HepG2 (cell line): Measurements from ENCODE around the gene RAB33B. TPM values are rescaled to one million over a fixed set of nuclear protein-coding genes. Genes with fewer than 3 reads are reported as not detected.

Source experiments
- ATAC-seq: fragments of 200-7000 bp; cut with Tn5 transposase; 3 replicates; pipeline ENCODE4 v1.9.1; 2020; ENCODE audit warnings: mild to moderate bottlenecking, moderate library complexity
- BruUV-seq: library from RNA; stranded (reverse); fragments of 400-500 nt; replicated peaks from 2 replicates; lab custom pipeline; 2021; lab: Mats Ljungman, UMichigan
- CTCF ChIA-PET: fragments of 300-600 bp; formaldehyde crosslinking; extraction: SDS; loops from one replicate; lab custom pipeline; 2021; ENCODE audit warnings: low total read pairs, inconsistent platforms, low intra/inter-chr PET ratio; lab: Yijun Ruan, JAX
- POLR2A ChIA-PET: fragments of 350-600 bp; sonication (Branson Sonifier 250); formaldehyde crosslinking; loops from one replicate; lab custom pipeline; 2020; ENCODE audit warnings: antibody characterized with exemption, inconsistent platforms; lab: Yijun Ruan, JAX
- DNase-seq: peaks from one replicate; pipeline ENCODE4 v3.0.0-alpha.2; 2015; ENCODE audit warnings: low spot score
- FAIRE-seq: peaks from 3 replicates; lab custom pipeline; 2011; peaks lifted over from hg19 to GRCh38; lab: Jason Lieb, UNC
- H2AFZ ChIP-seq: one replicate; pipeline ENCODE4 v1.6.1; 2011; ENCODE audit warnings: low read length, inconsistent platforms
- H3K27ac ChIP-seq: fragments of 300-600 bp; 3 replicates; pipeline ENCODE4 v1.8.0; 2011; ENCODE audit warnings: mixed run types, mild to moderate bottlenecking, mixed read lengths, low read length, inconsistent platforms; ENCODE audit not compliant: insufficient read depth; ENCODE audit errors: extremely low read length
- H3K27me3 ChIP-seq, 2 experiments: fragments of 200-600 bp in 1 of 2; 2 replicates in 1 of 2; 3 replicates in 1 of 2; pipeline versions ENCODE4 v1.6.0 to v1.8.0; 2011; ENCODE audit warnings: low read length in 2 of 2, mild to moderate bottlenecking in 2 of 2, moderate library complexity in 2 of 2, inconsistent platforms in 1 of 2; ENCODE audit not compliant: insufficient read depth in 2 of 2, control insufficient read depth in 1 of 2
- H3K36me3 ChIP-seq, 2 experiments: fragments of 200-600 bp in 1 of 2; replicated peaks in 1 of 2; 2 replicates in 1 of 2; 3 replicates in 1 of 2; pipeline versions ENCODE4 v1.5.1 to v1.8.0; 2011; ENCODE audit warnings: low read length in 2 of 2, inconsistent platforms in 1 of 2; ENCODE audit not compliant: insufficient read depth in 2 of 2, control insufficient read depth in 1 of 2
- H3K4me1 ChIP-seq: 2 replicates; pipeline ENCODE4 v1.5.1; 2012; ENCODE audit warnings: low read length, inconsistent platforms; ENCODE audit not compliant: insufficient read depth
- H3K4me2 ChIP-seq: 2 replicates; pipeline ENCODE4 v1.6.0; 2011; ENCODE audit warnings: low read depth, low read length, inconsistent platforms
- H3K4me3 ChIP-seq, 3 experiments: fragments of 200-600 bp in 1 of 3; sonication (generic), shearing (Covaris generic) in 1 of 3; replicated peaks in 1 of 3; 2 replicates each; pipeline ENCODE4 v1.5.1; 2011 to 2016; ENCODE audit warnings: low read length in 3 of 3, inconsistent platforms in 2 of 3, low read depth in 2 of 3, mild to moderate bottlenecking in 2 of 3, control low read depth in 1 of 3, mixed read lengths in 1 of 3; ENCODE audit not compliant: insufficient read depth in 1 of 3
- H3K79me2 ChIP-seq: one replicate; pipeline ENCODE4 v1.6.1; 2011; ENCODE audit warnings: low read length, inconsistent platforms; ENCODE audit not compliant: insufficient read depth
- H3K9ac ChIP-seq: 2 replicates; pipeline ENCODE4 v1.6.0; 2011; ENCODE audit warnings: mild to moderate bottlenecking, low read depth, low read length, inconsistent platforms; ENCODE audit not compliant: insufficient read depth
- H3K9me3 ChIP-seq: 2 replicates; pipeline ENCODE4 v1.5.1; 2012; ENCODE audit warnings: mild to moderate bottlenecking, low read length
- H4K20me1 ChIP-seq: 2 replicates; pipeline ENCODE4 v1.6.0; 2011; ENCODE audit warnings: inconsistent platforms, mild to moderate bottlenecking, low read length, moderate library complexity; ENCODE audit not compliant: insufficient read depth
- ADNP ChIP-seq: sonication (generic); formaldehyde crosslinking; IDR thresholded peaks from 2 replicates; pipeline ENCODE4 v1.4.0; 2020; ENCODE audit warnings: missing genetic modification reagents
- CHD2 ChIP-seq: IDR thresholded peaks from 2 replicates; pipeline ENCODE4 v1.6.1; 2011; ENCODE audit warnings: low read depth, low read length, improper control_type of control experiment
- FOXP1 ChIP-seq, 2 experiments: fragments of 450-650 bp in 1 of 2; IDR thresholded peaks; 2 replicates each; pipeline ENCODE4 v1.6.1; 2017 to 2018; ENCODE audit warnings: antibody characterized with exemption in 1 of 2
- IKZF1 ChIP-seq: fragments of 450-650 bp; IDR thresholded peaks from 2 replicates; pipeline ENCODE4 v1.7.1; 2016
- MIER2 ChIP-seq: IDR thresholded peaks from 2 replicates; pipeline ENCODE4 v1.6.1; 2016; ENCODE audit warnings: missing biosample characterization, missing genetic modification reagents
- NCOA5 ChIP-seq: sonication (generic); formaldehyde crosslinking; IDR thresholded peaks from 2 replicates; pipeline ENCODE4 v1.4.0; 2020; ENCODE audit warnings: missing genetic modification reagents
- SRSF1 ChIP-seq: fragments of 200-400 bp; formaldehyde crosslinking; optimal IDR thresholded peaks from 2 replicates; pipeline ENCODE3; 2017; ENCODE audit warnings: mild to moderate bottlenecking, low read depth, low read length, moderate library complexity
- SRY ChIP-seq: sonication (generic); formaldehyde crosslinking; IDR thresholded peaks from 2 replicates; pipeline ENCODE4 v1.8.0; 2022; ENCODE audit warnings: mild to moderate bottlenecking, missing genetic modification reagents
- ZNF205 ChIP-seq: IDR thresholded peaks from 2 replicates; pipeline ENCODE4 v1.6.1; 2018; ENCODE audit warnings: missing biosample characterization, missing genetic modification reagents
- ZNF256 ChIP-seq: sonication (generic); formaldehyde crosslinking; conservative IDR thresholded peaks from 2 replicates; pipeline ENCODE4 v1.4.0; 2020; ENCODE audit warnings: missing genetic modification reagents
- ZNF598 ChIP-seq: sonication (generic); formaldehyde crosslinking; IDR thresholded peaks from 2 replicates; pipeline ENCODE4 v1.5.1; 2020; ENCODE audit warnings: mild to moderate bottlenecking, missing genetic modification reagents, borderline replicate concordance
- ZNF607 ChIP-seq: sonication (generic); formaldehyde crosslinking; IDR thresholded peaks from 2 replicates; pipeline ENCODE4 v1.5.1; 2020; ENCODE audit warnings: missing genetic modification reagents, mild to moderate bottlenecking, borderline replicate concordance
- ZNF766 ChIP-seq: sonication (generic); formaldehyde crosslinking; IDR thresholded peaks from 2 replicates; pipeline ENCODE4 v1.5.0; 2020; ENCODE audit warnings: missing genetic modification reagents, borderline replicate concordance
- WGBS: methylation state at CpG from one replicate; pipeline ENCODE4 v1.1.6; 2017; ENCODE audit warnings: low lambda C conversion rate; 5-methylcytosine and 5-hydroxymethylcytosine counted together
- in situ Hi-C: cut with HindIII; loops from 2 replicates; pipeline ENCODE4 v1.10.0; 2017; ENCODE audit warnings: low pct_unique_long_range_greater_than_20kb; ENCODE audit not compliant: extremely low pct_ligation_motif_present
- intact Hi-C: fragments of 100-400 bp; cut with micrococcal nuclease; formaldehyde crosslinking; loops from one replicate; pipeline ENCODE4 v1.10.0; 2022; ENCODE audit not compliant: unreplicated experiment
- polyA plus RNA-seq, 8 experiments: library from polyadenylated mRNA; depleted of rRNA in 3 of 8; stranded (reverse) in 7 of 8; unstranded in 1 of 8; fragments of >200 nt; fragmentation: Illumina TruSeq in 4 of 8; extraction: Trizol in 4 of 8; gene quantifications; 2 replicates each; pipeline versions ENCODE4 v1.2.1 to v1.2.3, GENCODE V29; 2011 to 2016; ENCODE audit warnings: low read depth in 4 of 8, missing spikeins in 1 of 8, mixed read lengths in 1 of 8; ENCODE audit not compliant: insufficient read depth in 1 of 8
- total RNA-seq, 5 experiments: library from RNA; depleted of rRNA; stranded (reverse); fragments of >200 nt; fragmentation: Illumina TruSeq; extraction: Trizol; gene quantifications; 2 replicates each; pipeline ENCODE4 v1.2.3, GENCODE V29; 2016; ENCODE audit warnings: low read depth in 1 of 5
- TF ChIP-seq, protein P1 (sequence below): sonication (generic); formaldehyde crosslinking; IDR thresholded peaks from 2 replicates; pipeline ENCODE4 v1.4.0; 2020; ENCODE audit warnings: missing genetic modification reagents
- TF ChIP-seq, protein P2 (sequence below): sonication (generic); formaldehyde crosslinking; conservative IDR thresholded peaks from 2 replicates; pipeline ENCODE4 v1.8.1; 2023; ENCODE audit warnings: missing genetic modification reagents

Gene RAB33B
- total and polyA plus RNA-seq, 2 of the 13 experiments (the other 11 are each of a cell fraction or from before 2014, with no cell fraction given): 7.6 to 8.1 TPM

GRCh38 chr4:139453041-139453370, 915 bp upstream of the RAB33B start:
- CTCF ChIA-PET: interaction anchor here (0.8 kb wide), 2 partner anchors 37 to 45 kb away, joined by 3 to 4 read pairs; no protein-coding TSS in a partner anchor
- Histone ChIP-seq H3K9ac (peak overlapping the region; percentile 84), H3K4me2 (peak overlapping the region; percentile 94), H3K9me3 (no peaks in the 10 kb centered on the region), H3K79me2 (peaks cover 51% of the 10 kb centered on the region), H2AFZ (peak overlapping the region; percentile 48), H3K4me3 (peak overlapping the region; percentile 68 to 95 (median 93)), H3K27ac (peak overlapping the region; percentile 97), H3K4me1 (peaks cover 53% of the 10 kb centered on the region), H3K27me3 (no peaks in the 10 kb centered on the region; a peak in 1 of 5 replicates), H4K20me1 (peaks cover 2% of the 10 kb centered on the region), H3K36me3 (no peaks in the 10 kb centered on the region)
- WGBS: 0% methylated on average over 4 of the region's 15 CpGs
- DNase-seq: peak; percentile 88
- no TSS peak for BruUV-seq
- no peak for FAIRE-seq
- POLR2A ChIA-PET: interaction anchor here (0.6 to 1.3 kb wide), 3 partner anchors 20 to 411 kb away, joined by 3 to 5 read pairs (median 4); no protein-coding TSS in a partner anchor
- intact Hi-C loops (loop anchor here (1.0 to 5.0 kb wide), 2 partner anchors 37 to 151 kb away; partner anchors contain the start of genes NAA15 and NDUFC1), in situ Hi-C loops (no loop called here)
- ATAC-seq: peak; percentile 76
- TF ChIP-seq SRSF1 (no peak), ZNF598 (CRISPR knock-in tag) (no peak), ADNP (CRISPR knock-in tag) (no peak), ZNF607 (CRISPR knock-in tag) (no peak), NCOA5 (CRISPR knock-in tag) (no peak), SRY (no peak), ZNF256 (CRISPR knock-in tag) (no peak), MIER2 (CRISPR knock-in tag) (no peak), ZNF766 (no peak), ZNF205 (CRISPR knock-in tag) (peak; percentile 98), CHD2 (no peak), IKZF1 (no peak), FOXP1 (IDR thresholded peaks at IDR 0.05) (no peak), FOXP1 (CRISPR knock-in tag; IDR thresholded peaks at IDR 0.05) (no peak)
- TF ChIP-seq, protein P1, sequence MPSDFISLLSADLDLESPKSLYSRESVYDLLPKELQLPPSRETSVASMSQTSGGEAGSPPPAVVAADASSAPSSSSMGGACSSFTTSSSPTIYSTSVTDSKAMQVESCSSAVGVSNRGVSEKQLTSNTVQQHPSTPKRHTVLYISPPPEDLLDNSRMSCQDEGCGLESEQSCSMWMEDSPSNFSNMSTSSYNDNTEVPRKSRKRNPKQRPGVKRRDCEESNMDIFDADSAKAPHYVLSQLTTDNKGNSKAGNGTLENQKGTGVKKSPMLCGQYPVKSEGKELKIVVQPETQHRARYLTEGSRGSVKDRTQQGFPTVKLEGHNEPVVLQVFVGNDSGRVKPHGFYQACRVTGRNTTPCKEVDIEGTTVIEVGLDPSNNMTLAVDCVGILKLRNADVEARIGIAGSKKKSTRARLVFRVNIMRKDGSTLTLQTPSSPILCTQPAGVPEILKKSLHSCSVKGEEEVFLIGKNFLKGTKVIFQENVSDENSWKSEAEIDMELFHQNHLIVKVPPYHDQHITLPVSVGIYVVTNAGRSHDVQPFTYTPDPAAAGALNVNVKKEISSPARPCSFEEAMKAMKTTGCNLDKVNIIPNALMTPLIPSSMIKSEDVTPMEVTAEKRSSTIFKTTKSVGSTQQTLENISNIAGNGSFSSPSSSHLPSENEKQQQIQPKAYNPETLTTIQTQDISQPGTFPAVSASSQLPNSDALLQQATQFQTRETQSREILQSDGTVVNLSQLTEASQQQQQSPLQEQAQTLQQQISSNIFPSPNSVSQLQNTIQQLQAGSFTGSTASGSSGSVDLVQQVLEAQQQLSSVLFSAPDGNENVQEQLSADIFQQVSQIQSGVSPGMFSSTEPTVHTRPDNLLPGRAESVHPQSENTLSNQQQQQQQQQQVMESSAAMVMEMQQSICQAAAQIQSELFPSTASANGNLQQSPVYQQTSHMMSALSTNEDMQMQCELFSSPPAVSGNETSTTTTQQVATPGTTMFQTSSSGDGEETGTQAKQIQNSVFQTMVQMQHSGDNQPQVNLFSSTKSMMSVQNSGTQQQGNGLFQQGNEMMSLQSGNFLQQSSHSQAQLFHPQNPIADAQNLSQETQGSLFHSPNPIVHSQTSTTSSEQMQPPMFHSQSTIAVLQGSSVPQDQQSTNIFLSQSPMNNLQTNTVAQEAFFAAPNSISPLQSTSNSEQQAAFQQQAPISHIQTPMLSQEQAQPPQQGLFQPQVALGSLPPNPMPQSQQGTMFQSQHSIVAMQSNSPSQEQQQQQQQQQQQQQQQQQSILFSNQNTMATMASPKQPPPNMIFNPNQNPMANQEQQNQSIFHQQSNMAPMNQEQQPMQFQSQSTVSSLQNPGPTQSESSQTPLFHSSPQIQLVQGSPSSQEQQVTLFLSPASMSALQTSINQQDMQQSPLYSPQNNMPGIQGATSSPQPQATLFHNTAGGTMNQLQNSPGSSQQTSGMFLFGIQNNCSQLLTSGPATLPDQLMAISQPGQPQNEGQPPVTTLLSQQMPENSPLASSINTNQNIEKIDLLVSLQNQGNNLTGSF (CRISPR knock-in tag): no peak
- TF ChIP-seq, protein P2, sequence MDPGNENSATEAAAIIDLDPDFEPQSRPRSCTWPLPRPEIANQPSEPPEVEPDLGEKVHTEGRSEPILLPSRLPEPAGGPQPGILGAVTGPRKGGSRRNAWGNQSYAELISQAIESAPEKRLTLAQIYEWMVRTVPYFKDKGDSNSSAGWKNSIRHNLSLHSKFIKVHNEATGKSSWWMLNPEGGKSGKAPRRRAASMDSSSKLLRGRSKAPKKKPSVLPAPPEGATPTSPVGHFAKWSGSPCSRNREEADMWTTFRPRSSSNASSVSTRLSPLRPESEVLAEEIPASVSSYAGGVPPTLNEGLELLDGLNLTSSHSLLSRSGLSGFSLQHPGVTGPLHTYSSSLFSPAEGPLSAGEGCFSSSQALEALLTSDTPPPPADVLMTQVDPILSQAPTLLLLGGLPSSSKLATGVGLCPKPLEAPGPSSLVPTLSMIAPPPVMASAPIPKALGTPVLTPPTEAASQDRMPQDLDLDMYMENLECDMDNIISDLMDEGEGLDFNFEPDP (CRISPR knock-in tag): no peak
